ENCODE measurements around the gene RAB25.

DNA sequence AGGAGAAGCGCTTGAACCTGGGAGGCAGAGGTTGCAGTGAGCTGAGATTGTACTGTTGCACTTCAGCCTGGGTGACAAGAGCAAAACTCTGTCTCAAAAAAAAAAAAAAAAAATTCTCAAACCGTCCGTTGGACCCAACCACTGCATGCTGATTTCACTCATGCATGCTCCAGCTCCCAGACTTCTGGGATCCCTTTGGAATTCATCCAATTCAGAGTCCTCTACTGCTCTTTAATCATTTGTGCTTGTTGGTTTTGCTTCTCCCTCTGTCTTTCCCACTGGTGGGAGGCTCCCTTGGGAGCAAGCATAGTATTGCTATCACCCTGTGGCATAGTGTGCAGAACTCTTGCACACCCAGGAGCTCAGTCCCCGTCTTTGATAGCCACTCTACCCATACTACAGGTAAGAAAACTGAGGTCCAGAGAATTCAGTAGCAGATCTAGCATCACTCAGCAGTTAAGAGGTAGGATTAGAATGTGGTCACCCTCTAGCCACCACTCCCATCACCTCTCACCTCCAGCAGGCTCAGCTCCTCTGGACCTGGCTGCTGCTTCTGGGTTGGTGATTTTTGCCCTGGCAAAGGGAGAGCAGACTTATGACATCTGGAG, 50.5 kb downstream of the RAB25 start:
- TF ChIP-seq, protein P1, sequence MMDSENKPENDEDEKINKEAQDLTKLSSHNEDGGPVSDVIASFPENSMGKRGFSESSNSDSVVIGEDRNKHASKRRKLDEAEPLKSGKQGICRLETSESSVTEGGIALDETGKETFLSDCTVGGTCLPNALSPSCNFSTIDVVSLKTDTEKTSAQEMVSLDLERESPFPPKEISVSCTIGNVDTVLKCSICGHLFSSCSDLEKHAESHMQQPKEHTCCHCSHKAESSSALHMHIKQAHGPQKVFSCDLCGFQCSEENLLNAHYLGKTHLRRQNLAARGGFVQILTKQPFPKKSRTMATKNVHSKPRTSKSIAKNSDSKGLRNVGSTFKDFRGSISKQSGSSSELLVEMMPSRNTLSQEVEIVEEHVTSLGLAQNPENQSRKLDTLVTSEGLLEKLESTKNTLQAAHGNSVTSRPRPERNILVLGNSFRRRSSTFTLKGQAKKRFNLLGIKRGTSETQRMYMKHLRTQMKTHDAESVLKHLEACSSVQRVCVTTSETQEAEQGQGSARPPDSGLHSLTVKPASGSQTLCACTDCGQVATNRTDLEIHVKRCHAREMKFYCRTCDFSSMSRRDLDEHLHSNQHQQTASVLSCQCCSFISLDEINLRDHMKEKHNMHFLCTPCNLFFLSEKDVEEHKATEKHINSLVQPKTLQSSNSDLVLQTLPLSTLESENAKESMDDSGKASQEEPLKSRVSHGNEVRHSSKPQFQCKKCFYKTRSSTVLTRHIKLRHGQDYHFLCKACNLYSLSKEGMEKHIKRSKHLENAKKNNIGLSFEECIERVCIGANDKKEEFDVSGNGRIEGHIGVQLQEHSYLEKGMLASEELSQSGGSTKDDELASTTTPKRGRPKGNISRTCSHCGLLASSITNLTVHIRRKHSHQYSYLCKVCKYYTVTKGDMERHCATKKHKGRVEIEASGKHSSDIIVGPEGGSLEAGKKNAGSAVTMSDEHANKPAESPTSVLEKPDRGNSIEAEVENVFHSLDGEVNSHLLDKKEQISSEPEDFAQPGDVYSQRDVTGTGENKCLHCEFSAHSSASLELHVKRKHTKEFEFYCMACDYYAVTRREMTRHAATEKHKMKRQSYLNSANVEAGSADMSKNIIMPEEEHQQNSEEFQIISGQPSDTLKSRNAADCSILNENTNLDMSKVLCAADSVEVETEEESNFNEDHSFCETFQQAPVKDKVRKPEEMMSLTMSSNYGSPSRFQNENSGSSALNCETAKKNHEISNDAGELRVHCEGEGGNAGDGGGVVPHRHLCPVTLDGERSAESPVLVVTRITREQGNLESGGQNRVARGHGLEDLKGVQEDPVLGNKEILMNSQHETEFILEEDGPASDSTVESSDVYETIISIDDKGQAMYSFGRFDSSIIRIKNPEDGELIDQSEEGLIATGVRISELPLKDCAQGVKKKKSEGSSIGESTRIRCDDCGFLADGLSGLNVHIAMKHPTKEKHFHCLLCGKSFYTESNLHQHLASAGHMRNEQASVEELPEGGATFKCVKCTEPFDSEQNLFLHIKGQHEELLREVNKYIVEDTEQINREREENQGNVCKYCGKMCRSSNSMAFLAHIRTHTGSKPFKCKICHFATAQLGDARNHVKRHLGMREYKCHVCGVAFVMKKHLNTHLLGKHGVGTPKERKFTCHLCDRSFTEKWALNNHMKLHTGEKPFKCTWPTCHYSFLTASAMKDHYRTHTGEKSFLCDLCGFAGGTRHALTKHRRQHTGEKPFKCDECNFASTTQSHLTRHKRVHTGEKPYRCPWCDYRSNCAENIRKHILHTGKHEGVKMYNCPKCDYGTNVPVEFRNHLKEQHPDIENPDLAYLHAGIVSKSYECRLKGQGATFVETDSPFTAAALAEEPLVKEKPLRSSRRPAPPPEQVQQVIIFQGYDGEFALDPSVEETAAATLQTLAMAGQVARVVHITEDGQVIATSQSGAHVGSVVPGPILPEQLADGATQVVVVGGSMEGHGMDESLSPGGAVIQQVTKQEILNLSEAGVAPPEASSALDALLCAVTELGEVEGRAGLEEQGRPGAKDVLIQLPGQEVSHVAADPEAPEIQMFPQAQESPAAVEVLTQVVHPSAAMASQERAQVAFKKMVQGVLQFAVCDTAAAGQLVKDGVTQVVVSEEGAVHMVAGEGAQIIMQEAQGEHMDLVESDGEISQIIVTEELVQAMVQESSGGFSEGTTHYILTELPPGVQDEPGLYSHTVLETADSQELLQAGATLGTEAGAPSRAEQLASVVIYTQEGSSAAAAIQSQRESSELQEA (CRISPR knock-in tag; IDR thresholded peaks at IDR 0.05; ENCODE audit: not compliant biosample characterization): no peak
- no peak for TF ChIP-seq ZNF792 (CRISPR knock-in tag; IDR thresholded peaks at IDR 0.05)
- TF ChIP-seq KMT2A (CRISPR knock-in tag; IDR thresholded peaks at IDR 0.05): no peak
- TF ChIP-seq TP53 (CRISPR knock-in tag; conservative IDR thresholded peaks at IDR 0.05): no peak
- no peak for TF ChIP-seq SMARCE1 (IDR thresholded peaks at IDR 0.05; ENCODE audit: borderline replicate concordance)
- TF ChIP-seq, protein P2, sequence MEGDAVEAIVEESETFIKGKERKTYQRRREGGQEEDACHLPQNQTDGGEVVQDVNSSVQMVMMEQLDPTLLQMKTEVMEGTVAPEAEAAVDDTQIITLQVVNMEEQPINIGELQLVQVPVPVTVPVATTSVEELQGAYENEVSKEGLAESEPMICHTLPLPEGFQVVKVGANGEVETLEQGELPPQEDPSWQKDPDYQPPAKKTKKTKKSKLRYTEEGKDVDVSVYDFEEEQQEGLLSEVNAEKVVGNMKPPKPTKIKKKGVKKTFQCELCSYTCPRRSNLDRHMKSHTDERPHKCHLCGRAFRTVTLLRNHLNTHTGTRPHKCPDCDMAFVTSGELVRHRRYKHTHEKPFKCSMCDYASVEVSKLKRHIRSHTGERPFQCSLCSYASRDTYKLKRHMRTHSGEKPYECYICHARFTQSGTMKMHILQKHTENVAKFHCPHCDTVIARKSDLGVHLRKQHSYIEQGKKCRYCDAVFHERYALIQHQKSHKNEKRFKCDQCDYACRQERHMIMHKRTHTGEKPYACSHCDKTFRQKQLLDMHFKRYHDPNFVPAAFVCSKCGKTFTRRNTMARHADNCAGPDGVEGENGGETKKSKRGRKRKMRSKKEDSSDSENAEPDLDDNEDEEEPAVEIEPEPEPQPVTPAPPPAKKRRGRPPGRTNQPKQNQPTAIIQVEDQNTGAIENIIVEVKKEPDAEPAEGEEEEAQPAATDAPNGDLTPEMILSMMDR (CRISPR knock-in tag; IDR thresholded peaks at IDR 0.05): no peak
- no peak for TF ChIP-seq POLR2AphosphoS5 (IDR thresholded peaks at IDR 0.05; ENCODE audit: low read depth, low read length)
- no peak for TF ChIP-seq SRY (CRISPR knock-in tag; IDR thresholded peaks at IDR 0.05)
